ENCODE measurements around the gene PUSL1.

- no peak for TF ChIP-seq CTCF (IDR thresholded peaks at IDR 0.05)
- TF ChIP-seq POLR2A (IDR thresholded peaks at IDR 0.05): no peak
Measured at GRCh38 chr1:1332774-1333480, 24.5 kb downstream of the PUSL1 start.
